ENCODE data around the gene SLC16A3.

SLC16A3 gene

DNA sequence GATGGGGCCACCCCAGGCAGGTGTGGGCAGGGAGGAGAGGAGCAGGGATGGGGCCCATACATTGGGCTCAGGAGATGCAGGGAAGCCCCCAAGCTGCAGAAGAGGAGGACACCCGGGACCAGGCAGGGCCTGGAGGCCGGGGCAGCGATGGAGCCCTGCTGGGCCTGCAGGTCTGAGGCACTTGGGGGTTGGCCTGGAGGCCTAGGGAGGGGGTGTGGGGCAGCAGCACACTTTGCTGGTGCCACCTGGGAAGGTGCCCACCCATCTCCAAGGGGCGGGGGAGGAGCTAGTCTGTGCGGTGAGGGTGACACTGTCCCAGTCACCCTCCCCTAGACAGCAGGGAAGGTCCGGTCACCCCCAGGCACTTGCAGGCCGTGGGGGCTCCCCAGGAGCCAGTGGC lies 9.8 kb upstream of the SLC16A3 start:
- DNase-seq (ENCODE audit: low read depth) = no peak
- TF ChIP-seq, protein P1, sequence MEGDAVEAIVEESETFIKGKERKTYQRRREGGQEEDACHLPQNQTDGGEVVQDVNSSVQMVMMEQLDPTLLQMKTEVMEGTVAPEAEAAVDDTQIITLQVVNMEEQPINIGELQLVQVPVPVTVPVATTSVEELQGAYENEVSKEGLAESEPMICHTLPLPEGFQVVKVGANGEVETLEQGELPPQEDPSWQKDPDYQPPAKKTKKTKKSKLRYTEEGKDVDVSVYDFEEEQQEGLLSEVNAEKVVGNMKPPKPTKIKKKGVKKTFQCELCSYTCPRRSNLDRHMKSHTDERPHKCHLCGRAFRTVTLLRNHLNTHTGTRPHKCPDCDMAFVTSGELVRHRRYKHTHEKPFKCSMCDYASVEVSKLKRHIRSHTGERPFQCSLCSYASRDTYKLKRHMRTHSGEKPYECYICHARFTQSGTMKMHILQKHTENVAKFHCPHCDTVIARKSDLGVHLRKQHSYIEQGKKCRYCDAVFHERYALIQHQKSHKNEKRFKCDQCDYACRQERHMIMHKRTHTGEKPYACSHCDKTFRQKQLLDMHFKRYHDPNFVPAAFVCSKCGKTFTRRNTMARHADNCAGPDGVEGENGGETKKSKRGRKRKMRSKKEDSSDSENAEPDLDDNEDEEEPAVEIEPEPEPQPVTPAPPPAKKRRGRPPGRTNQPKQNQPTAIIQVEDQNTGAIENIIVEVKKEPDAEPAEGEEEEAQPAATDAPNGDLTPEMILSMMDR (IDR thresholded peaks at IDR 0.05; ENCODE audit: low read length, missing control alignments) = no peak
- no peak overlapping the region for H3K4me3 ChIP-seq (replicated peaks; ENCODE audit: low read depth, low read length)

- H3K4me3 ChIP-seq (replicated peaks; ENCODE audit: low read depth, low read length) = no peak overlapping the region
- TF ChIP-seq, protein P1 (IDR thresholded peaks at IDR 0.05; ENCODE audit: low read length, missing control alignments) = no peak
These were observed 8.8 kb upstream of the SLC16A3 start for GRCh38 chr17:82219753-82220709.

GRCh38 chr17:82221341-82221902 lies 7.4 kb upstream of the SLC16A3 start:
- TF ChIP-seq, protein P1 (IDR thresholded peaks at IDR 0.05; ENCODE audit: low read length, missing control alignments) = no peak
- DNase-seq (ENCODE audit: low read depth) = no peak
- H3K4me3 ChIP-seq (replicated peaks; ENCODE audit: low read depth, low read length) = no peak overlapping the region

More at GRCh38 chr17:82219753-82220709, 8.8 kb upstream of the SLC16A3 start:
- no peak for DNase-seq (ENCODE audit: low read depth)

- DNase-seq (ENCODE audit: low read depth) = no peak
- TF ChIP-seq, protein P1 (IDR thresholded peaks at IDR 0.05; ENCODE audit: low read length, missing control alignments) = no peak
- H3K4me3 ChIP-seq (replicated peaks; ENCODE audit: low read depth, low read length) = no peak overlapping the region
These were observed 6.0 kb upstream of the SLC16A3 start for GRCh38 chr17:82222816-82223215.

- TF ChIP-seq, protein P1 (IDR thresholded peaks at IDR 0.05; ENCODE audit: low read length, missing control alignments) = no peak
- DNase-seq (ENCODE audit: low read depth) = no peak
- no peak overlapping the region for H3K4me3 ChIP-seq (replicated peaks; ENCODE audit: low read depth, low read length)
These were observed 5.3 kb upstream of the SLC16A3 start for GRCh38 chr17:82223517-82223916.

DNA sequence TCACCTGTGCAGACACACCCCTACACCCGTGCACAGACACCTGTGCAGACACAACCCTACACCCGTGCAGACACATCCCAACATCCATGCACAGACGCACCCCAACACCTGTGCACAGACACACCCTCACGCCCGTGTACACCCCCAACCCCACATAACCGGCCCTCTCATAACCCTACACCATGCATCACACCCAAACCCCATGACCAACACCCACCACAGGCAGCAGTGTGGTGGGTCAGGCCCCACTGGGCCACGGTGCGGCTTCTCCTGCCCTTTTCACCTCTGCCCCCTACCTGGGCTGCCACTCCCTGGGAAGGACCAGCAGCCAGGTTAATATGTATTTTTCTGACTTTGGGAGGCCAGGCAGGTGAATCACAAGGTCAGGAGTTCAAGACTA lies 4.2 kb upstream of the SLC16A3 start:
- H3K4me3 ChIP-seq (replicated peaks; ENCODE audit: low read depth, low read length) = no peak overlapping the region

More for the DNA sequence above, 4.2 kb upstream of the SLC16A3 start:
- TF ChIP-seq, protein P1 (IDR thresholded peaks at IDR 0.05; ENCODE audit: low read length, missing control alignments) = no peak
- no peak for DNase-seq (ENCODE audit: low read depth)

Measured in fibroblast of pulmonary artery (primary cell).